Hematopoietic multipotent progenitor cell treated with erythropoietin and hydrocortisone succinate and interleukin-3 and kit ligand, for 6 days (in vitro differentiated cells): ENCODE data around the gene G0S2.

ENCODE experiments used
- DNase-seq: peaks from one replicate; pipeline ENCODE4 v3.0.0-alpha.2; 2015

Gene G0S2

DNA sequence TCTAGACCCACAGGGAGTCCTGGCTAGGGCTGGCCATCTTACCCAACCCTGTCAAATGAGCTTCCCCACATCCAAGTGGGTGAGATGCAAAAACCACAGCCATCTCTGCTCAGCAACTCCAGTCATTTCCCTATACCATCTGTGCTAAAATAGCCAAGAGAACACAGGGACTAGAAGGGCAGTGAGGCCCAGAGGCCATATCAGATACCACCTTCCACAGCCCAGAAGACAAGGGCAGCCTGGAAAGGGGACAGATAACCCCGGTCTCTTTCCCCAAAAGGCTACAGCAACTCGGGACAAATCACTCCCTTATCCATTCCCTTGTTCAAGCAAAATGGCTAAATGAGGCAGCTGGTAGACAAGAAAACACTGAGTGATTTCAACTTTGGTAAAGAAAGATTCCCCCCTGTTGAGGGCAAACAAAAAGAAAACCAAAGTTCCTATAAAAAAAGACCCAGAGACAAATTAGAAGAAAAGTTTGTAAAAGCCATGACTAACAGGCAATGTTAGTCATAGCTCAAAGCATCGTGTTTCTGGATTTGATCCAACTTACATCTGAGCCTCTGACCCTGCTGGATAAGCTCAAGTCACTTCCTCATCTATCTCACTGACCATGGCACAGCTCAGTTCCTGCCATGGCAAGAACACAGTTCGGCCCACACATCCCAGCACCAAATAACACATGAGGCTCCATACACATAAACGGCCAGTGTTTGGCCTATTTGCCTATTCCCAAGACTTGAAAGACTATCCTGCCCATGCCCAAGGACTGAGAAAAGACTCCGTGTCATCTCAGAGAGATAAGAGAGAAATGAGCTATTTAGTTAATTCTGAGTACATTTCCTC is 26.1 kb upstream of the G0S2 start:
- DNase-seq, result peak; percentile 88

DNA sequence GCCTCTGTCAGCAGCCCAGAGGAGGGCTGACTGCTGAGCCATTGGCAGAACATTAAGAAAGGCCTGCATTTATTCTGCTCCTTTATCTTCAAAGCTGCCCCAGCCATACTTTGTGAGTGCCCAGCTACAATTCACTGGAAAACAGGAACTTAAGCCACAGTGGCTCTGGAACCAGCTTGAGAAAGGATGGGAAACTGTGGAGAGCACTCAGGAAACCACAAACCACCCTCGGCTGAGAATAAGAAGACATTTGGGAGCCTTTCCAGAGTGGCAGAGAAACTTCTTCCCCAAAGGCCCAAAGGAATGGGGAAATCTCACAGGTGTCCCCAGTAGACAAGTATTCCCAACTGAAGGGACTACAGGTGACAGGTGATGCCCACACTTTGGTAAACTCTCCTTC is 24.8 kb upstream of the G0S2 start:
- DNase-seq, result no peak

DNA sequence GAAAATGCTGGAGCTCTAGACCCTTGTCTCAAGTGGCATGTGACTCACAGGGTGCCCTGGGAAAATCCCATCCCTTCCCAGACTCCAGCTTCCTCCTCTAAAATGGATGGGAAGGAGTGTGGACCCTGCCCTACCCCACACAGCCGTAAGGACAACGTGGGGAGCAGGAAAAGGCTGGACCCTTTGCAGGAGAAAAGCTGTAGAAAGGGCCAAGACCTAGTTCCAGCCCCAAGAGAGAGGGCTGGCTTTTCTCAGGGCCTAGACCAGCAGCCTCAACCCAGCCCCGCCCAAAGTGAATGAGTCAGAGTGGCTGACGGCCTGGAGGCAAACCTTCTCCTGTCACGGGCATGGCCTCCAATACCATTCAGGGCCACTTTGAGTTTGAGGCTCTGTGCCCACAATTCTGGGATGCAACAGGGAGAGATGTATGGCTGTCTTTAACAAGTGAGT is 24.0 kb upstream of the G0S2 start:
- peak; percentile 93 for DNase-seq

DNA sequence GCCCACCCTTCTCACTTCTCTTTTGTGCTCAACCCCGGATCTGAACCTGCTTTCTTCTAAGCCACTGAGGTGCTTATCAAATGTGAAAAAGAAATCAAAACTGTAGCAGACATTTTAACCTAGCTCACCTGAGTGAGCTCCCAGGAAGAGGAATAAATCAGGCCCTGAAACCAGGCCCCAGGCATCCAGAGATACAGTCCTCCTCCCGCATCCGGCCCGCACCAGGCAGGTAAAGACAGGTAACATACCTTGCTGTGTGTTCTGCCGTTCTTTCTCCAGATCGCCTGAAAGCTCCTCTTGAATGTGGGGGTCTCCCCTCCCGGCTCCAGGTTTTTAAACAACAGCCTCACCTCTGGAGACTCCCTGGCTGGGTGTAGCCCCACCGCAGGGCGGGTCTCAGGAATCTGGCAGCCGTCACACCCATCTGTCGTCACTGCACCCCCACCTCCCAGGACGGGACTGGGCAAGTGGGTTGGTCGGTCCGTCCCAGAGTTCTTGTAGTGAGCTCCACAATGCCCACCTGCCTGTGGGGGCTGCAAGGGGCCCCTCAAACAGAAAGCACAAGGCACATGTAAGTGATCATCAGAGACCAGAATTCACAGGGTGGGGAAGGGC is 23.0 kb upstream of the G0S2 start, which contains the start of gene LAMB3:
Gene LAMB3, minus strand, starts transcription at position 305 of the 615 bp plus-strand sequence. CDS start 1,481 bp downstream, outside the sequence.
- DNase-seq, result no peak

DNA sequence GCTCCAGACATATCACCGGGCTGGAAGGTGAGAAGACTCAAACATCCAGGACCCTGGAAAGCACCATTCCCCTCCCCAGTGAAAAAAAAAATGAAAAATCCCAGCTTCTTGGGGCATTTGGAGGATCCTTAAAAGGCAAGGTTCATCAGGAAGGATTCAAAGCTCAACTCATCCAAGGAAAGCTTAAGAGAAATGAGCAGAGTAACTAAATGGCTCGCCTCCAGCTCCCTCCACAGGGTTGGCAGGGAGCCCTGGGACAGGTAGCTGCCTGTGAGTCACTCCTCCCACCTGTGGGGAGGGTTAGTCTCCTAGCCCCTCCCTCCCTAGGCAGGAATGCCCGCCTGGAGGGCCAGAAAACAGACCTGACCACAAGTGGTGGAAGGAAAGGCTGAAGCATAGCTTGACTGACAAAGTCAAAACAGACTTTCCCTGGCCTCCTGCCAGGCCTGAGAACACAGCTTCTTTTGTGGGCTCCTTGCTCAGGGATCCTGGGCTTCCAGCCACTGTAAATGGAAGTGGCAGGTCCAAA is 22.3 kb upstream of the G0S2 start:
- DNase-seq, result peak; percentile 84

DNA sequence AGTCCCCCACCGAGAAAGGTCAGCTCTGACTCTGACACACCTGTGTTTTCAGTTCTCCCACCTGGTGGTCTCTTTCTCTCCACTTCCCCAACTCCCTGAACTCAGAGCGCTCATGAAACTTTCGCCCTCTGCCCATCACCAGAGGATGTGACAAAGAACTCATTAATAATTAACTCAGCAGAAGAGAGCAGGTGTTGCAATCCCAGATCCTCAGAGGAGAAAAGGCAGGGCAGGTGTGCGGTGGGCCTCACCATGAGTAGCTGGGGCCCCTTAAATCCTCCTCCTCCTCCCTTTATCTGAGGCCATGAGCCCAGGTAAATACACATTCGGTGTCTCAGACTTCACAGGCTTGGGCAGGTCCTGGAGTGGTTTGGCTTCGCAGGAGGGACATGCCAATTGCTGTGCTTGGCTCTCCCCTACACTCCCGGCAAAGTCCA is 21.3 kb upstream of the G0S2 start:
- no peak for DNase-seq

DNA sequence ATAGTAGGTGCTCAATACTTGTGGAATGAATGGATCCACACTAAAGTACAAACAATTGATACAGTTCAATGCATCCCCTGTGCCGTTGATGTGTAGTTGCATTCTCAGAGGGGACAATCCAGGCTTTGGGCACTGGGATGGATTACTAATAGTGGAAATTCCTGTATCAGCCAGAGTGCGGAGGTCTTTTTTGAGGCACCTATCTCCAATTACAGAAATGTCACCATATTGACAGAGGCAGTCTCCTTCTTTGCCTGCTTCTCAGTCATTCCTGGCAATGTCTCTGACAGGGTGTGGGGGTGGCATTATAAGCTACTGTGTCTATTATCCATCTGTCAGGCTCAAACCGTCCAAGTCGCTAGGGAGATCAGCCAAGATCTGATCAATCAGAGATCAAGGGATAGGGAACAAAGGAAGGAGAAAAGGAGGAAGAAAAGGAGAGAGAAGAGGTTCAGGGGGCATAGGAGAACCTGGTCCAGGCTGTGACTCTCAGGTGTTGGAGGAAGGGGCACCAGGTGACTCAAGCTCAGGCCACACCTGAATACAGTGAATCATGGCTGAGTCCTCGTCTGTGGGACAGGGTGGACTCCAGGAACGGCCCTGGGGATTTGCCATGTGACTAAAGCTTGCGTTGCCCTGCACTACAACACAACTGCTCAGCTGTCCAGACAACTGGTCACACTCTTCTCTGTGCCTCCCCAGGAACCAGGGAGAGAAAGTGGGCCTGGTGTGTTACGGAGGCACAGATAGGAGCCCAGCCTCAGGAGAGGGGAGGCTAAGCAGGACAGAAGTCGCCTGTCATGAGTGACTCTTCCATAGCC is 19.6 kb upstream of the G0S2 start:
- no peak for DNase-seq

DNA sequence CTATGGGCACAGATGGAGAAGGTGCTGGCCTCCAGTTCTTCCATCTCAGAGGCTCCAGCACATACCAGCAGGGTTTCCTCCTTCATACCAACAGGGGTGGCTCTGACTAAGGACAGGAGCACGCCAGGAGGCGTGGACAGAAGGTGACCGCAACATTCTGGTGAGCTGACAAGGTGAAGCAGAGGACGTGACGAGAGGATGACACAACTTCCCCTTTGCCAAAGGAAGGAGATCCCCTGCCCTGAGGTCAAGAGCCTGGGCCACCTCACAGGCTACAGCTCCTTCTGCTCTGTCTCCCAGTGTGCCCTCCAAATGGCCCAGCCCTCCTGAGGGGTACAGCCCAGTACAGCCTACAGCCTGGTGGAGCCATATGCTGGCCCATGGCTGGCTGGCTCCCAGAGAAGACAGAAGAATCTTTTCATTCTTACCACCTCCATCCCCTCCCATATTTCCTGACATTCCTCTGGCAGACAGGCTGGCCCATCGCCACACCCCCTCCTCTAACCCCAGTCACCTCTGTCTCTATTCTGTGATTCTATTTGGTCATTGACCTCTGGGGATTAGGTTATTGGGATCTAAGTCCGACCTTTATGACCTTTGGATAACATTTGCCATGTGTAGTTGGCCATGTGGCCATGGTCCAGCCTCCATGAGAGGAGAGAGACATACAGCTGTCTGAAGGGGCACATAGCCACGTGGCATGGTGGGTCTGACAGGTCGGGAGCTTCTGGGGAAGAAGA is 17.9 kb upstream of the G0S2 start:
- DNase-seq, result no peak

DNA sequence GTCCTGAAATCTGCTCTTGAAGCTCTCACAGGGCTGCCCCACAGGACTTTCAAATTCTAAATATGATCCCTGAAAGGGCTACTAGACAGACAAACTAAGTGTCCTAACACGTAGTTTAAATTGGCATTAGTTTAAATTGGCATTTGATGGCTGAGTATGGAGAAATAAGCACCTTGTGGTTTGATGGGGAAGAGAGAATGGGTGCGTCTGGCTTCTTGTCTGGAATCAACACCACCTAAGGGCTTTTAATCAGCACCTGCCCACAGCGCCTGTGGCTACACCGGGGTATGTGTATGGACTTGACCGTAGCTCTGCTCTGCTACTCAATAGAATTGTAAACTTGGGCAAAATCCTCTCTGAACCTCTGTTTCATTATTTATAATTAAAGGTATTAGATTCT is 17.3 kb upstream of the G0S2 start:
- no peak for DNase-seq

DNA sequence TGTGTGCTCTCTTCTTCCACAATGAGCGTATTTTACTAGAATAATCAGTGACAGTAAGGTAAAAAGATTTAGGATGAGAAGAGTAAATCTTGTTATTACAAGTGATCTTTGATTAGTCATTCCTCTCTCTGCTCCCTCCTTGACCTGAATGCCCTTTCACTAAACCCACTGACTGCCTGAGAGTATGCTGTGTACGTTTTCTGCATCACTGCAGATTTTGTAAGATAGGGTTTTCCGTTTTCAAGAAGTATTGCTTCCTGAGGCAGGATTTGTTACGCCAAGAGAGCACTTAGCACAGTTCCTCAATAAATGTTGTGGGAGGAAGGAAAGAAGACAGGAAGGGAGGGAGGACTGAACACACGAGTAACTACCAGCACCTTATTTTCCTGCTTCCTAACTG is 15.3 kb upstream of the G0S2 start:
- no peak for DNase-seq

DNA sequence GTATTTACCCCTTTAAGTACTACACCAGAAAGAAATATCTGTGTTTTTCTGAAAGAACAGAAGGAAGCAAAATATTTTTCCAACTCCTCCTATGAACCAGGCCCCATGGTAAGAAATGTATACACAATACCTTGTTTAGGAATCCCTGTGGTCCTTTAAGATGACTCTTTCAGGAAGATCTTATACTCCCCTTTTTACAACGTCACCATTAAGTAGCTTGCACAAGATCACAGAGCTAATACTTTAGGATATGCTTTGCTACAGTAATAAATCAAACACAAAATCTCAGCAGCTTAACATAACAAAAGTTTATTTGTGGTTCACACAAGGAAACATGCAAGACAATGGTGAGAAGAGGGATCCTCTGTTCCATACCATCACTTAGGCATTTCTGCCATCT is 14.1 kb upstream of the G0S2 start:
- no peak for DNase-seq

DNA sequence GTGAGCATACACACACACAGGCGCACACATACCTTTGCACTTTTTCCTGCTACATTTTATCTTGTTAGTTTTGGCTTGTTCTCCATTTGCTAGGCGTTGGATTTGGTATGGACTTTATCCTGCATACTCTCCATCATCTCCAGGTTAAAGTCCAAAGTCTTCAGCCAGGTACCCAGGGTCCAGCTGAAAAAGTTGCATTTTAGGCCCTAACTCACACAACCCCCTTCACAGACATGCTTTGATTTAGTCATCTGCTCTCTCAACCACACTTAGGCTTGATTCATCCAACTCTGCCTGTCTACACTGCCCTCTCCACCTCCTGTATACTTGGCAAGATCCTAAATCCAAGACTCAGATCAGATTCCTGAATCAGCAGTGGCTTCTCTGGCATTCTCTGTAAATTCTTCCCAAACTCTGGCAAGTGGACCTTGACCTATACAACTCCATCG is 12.3 kb upstream of the G0S2 start:
- no peak for DNase-seq

DNA sequence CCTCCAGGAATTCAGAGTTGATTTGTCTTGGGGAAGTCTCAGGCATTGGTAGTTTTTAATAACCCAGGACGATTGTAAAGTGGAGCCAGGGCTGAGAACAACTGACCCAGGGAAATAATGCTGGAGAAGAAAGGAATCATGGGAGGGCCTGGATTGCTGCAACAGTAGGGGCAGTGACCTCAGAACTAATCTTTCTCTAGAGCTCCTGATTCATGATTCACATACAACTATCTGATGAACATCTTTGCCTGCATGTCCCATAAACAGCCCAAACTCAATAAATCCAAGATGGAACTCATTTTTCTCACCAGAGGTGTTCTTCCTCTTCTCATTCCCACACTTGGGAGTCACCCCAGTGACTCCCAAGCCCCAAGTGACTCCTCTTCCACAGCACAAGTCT is 8.1 kb upstream of the G0S2 start:
- DNase-seq, result no peak

DNA sequence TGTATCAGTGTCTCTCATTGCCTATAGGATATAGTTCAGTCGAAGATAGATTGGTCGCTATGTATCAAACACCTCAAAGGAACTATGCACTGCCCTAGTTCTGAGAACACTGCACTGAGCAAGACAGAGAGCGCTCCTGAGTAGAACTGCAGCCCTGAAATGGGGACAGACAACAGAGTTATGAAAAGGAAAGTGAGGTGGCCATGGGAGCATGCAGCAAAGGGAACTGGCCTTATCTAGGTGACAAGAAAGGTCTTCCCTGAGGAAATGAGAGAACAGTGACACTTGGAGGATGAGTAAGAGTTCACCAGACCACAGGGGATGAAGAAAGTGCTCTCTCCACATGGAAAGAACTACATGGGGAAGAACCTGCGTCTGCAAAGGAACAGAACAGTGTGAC is 7.5 kb upstream of the G0S2 start:
- DNase-seq, result no peak

DNA sequence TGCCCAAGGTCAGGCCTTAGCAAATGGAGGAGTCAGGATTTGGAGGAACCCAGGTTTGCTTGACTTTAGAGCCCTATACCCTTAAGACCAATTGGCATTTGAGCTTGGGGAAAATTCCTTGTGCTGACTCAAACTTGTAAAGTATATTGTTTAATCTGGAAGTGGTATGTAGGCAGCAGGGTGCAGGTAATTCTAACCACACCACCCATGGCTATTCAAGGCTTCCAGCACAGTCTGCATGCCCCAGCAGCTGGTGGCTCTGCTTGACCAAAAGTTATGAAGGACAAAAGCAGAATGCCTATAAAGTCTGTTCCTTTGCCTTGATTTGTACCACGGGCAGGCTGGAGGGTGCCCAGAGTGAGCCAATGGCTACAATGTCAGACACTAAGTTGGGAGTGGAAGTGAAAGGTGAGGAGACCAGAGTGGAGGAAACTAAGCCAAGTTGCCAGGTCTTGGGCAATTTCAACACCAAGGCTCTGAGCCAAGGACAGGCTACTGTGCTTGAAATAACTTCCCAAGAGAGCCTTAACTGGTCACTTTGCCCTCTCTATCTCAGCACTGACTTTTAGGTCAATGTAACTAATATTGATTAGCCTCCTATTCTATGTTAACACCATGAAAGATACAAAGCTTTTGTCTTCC is 4.7 kb upstream of the G0S2 start:
- no peak for DNase-seq

DNA sequence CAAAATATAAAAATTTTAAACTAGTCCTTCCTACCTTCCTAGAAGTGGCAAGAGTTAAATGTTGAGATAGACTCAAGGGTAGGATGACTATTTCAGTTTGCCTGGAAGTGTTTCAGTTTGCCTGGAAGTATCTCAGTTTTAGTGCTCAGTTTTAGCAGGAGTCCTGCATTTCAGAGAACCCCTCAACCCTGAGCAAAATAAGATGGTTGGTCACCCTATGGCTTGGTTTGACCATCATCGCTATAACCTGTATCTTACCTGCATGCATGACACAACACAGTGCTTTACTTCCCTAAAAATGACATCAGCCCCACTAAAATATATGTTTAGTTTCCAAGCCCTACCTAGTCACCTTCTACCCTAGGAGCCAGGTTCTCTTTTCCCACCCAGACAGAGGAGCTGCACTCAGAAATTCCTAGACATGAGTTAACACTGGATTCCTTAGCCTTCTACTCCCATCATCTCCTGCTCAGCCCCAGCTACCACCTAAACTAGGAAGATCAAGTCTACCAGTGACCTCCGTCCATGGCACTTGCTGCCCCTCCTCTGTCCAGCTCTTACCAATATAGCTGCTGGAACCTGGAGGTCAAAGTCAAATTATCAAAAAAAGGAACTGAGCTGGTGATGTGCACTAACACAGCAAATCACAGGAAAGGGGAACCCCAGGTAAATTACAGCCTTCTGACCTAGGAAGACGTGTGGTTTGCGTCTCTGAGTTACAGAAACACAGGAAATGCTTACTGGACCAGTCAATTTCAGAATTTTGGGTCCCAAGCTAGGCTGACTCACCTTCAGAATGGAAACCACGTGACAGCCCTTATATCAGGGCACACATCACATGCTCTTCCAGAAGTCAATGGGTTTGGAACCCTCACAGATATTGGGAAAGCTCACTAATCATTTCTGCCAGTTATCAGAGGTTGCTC is 2.2 kb upstream of the G0S2 start:
- DNase-seq, result no peak

DNA sequence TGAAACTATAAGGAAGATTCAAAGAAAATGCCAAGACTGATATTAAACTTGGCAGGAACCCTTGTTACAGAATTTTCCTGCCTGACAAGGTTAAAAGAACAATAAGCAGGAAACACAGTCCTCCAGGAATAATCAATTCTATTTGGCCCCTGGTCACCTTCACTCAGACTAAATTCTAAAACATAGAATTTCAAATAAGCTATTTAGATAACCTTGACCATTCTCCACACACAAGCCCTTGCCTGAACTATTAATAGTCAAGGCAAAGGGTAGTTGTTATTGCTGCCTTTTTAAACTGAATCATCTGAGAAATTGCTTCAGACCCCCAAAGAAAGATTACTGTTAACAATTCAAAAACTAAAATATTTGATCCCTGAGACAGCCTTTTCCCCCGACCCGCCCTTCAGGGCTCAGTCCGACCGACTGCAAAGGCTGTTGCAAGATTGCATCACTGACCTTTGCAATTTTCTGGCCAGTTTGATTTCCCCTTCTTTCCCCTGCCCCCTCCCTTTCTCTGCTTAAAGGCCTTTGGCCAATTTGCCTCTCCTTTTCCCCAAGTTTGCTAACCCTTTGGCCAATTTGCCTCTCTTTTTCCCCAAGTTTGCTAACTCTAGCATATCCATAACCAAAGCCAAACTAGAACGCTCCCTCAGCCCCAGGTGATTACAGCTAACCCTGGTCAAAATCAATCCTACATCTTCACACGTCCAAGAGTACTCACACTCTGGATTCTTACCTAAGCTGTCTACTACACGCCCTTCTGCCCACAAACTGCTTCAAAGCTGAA is 1.4 kb upstream of the G0S2 start:
- DNase-seq, result no peak

DNA sequence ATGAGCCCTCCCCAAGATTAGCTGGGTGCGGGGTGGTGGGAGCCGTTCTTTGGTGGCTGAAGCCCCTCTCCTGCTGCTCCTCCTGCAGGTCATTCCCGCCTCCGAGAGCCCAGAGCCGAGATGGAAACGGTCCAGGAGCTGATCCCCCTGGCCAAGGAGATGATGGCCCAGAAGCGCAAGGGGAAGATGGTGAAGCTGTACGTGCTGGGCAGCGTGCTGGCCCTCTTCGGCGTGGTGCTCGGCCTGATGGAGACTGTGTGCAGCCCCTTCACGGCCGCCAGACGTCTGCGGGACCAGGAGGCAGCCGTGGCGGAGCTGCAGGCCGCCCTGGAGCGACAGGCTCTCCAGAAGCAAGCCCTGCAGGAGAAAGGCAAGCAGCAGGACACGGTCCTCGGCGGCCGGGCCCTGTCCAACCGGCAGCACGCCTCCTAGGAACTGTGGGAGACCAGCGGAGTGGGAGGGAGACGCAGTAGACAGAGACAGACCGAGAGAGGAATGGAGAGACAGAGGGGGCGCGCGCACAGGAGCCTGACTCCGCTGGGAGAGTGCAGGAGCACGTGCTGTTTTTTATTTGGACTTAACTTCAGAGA is 448 bp downstream of the G0S2 start:
- peak; percentile 26 for DNase-seq

DNA sequence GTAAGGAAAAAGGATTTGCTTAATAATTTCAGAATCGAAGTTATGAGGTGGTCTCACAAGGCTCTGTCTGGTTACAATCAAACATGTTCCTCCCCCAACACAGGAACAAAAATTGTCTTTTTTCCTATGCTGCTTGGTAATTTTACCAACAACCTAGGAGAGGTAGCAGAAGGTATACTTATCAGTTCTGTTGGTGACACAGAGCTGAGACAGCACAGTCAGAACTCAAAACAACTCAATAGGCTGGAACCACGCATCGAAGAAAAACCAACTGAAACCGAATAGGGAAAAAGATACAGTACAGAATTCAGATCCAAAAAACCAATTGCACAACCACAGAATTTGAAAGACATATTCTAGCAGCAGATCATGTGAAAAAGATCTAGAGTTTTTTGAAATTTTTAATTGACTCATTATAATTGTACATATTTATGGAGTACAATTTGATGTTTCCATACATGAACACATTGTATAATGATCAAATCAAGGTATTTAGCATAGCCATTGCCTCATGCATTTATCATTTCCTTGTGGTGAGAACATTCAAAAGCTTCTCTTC is 3.8 kb downstream of the G0S2 start:
- DNase-seq, result no peak
